ENCODE results near the gene BRINP2. TPM values are rescaled to one million over a fixed set of nuclear protein-coding genes. Genes with fewer than 3 reads are reported as not detected.

Gene BRINP2
- polyA plus RNA-seq, 3 donors = not detected

DNA sequence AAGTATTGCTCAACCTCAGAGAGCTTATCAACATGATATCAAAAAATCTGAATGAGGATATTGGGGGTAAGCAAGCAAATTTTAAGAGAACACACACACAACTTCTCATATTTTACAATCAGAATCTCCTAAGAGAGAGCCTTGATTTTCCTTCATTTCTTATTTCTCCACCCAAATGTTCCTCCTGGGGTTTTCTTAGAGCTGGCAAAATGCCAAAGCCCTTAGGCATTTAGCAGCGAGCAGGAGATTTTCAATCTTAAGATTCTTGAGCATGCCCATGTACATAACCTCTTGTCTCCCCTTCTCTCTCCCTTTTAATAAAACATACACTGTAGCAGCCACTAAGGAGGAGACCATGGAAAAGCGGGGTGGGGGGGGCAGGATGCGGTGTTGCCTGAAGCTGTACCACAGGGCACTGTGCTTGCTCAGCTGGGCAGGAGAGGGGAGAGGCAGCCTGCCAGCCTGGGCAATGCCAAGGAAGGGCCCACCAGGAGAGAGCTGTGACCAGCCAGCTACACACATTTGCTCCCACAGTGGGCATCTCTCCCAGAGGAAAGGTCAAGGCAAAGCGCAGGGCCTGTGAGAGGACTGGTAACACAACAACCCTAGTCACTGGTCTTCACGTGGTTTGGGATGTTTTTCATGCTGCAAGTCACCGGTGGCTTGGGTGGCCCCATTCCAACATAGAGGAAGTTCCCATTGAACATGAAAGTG is 4.3 kb downstream of the BRINP2 start:
- H3K9me3 Mint-ChIP-seq = peaks cover 0 to 3% (median 1%) of the 10 kb centered on the region in 7 donors

DNA sequence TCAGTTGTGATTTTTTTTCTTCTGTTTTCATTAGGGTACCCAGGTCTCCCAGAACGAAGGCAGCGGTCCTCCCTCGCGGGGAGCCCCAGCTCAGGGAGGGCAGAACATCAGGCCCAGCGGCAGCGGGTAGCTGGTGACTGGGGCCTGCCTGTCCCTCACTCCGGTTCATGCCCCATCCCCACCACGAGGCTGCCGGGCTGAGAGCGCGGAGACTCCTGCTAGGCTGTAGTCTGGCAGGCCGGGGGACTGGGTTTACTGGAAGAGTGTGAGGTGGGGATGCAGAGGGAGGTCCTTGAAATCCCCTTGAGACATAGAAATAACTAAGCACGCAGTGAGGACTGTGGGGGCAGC is 10.5 kb downstream of the BRINP2 start:
- H3K79me2 ChIP-seq (ENCODE audit: insufficient read depth, low read length) = no peaks in the 10 kb centered on the region
- H4K20me1 ChIP-seq (ENCODE audit: insufficient read depth, low read length) = no peaks in the 10 kb centered on the region
- H2AFZ ChIP-seq (ENCODE audit: insufficient read depth, low read depth, low read length, poor library complexity, severe bottlenecking) = peak overlapping the region; percentile 13
- intact Hi-C loops (cut with micrococcal nuclease) = no loop called here
- peaks cover 7% of the 10 kb centered on the region for H3K4me1 Mint-ChIP-seq
- no peak overlapping the region for H3K4me3 ChIP-seq (replicated peaks in 1 of 3; ENCODE audit: low read depth in 2 of 3, low read length in 3 of 3)
- H3K27me3 Mint-ChIP-seq (ENCODE audit: low read depth in 3 of 3) = peaks cover 21 to 25% (median 25%) of the 10 kb centered on the region in 3 donors
- H3K9me3 ChIP-seq (replicated peaks in 1 of 2; ENCODE audit: control insufficient read depth in 1 of 2, insufficient read depth in 1 of 2, low read length in 2 of 2) = no peaks in the 10 kb centered on the region
- DNase-seq = no peak
- no peak overlapping the region for H3K27ac Mint-ChIP-seq
- no peaks in the 10 kb centered on the region for H3K36me3 ChIP-seq (replicated peaks in 1 of 2; ENCODE audit: control insufficient read depth in 1 of 2, insufficient read depth in 2 of 2, low read length in 2 of 2)
- peaks cover 7 to 14% of the 10 kb centered on the region in 2 donors for H3K27me3 ChIP-seq (ENCODE audit: control insufficient read depth in 2 of 2, insufficient read depth in 2 of 2, low read length in 2 of 2)
- no peaks in the 10 kb centered on the region for H3K4me1 ChIP-seq (ENCODE audit: control insufficient read depth in 1 of 2, insufficient read depth in 2 of 2, low read length in 2 of 2)
- no peaks in the 10 kb centered on the region for H3K36me3 Mint-ChIP-seq
- peak overlapping the region; percentile 41 for H3K4me2 ChIP-seq (replicated peaks; ENCODE audit: extremely low read depth, low read length, poor library complexity, severe bottlenecking)
- H3K9me3 Mint-ChIP-seq = peaks cover 0 to 5% (median 2%) of the 10 kb centered on the region in 7 donors
- no peak overlapping the region for H3K9ac ChIP-seq (ENCODE audit: insufficient read depth, low read length, poor library complexity, severe bottlenecking)
- TF ChIP-seq, protein P1, sequence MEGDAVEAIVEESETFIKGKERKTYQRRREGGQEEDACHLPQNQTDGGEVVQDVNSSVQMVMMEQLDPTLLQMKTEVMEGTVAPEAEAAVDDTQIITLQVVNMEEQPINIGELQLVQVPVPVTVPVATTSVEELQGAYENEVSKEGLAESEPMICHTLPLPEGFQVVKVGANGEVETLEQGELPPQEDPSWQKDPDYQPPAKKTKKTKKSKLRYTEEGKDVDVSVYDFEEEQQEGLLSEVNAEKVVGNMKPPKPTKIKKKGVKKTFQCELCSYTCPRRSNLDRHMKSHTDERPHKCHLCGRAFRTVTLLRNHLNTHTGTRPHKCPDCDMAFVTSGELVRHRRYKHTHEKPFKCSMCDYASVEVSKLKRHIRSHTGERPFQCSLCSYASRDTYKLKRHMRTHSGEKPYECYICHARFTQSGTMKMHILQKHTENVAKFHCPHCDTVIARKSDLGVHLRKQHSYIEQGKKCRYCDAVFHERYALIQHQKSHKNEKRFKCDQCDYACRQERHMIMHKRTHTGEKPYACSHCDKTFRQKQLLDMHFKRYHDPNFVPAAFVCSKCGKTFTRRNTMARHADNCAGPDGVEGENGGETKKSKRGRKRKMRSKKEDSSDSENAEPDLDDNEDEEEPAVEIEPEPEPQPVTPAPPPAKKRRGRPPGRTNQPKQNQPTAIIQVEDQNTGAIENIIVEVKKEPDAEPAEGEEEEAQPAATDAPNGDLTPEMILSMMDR (IDR thresholded peaks at IDR 0.05) = no peak
- peak overlapping the region; percentile 48 to 63 for H3K4me3 Mint-ChIP-seq
- WGBS (ENCODE audit: insufficient coverage) = 10% methylated on average over 10 of the region's 13 CpGs
- H3K27ac ChIP-seq (ENCODE audit: low read depth in 1 of 2, low read length in 2 of 2) = no peak overlapping the region

More for the DNA sequence above, 4.3 kb downstream of the BRINP2 start:
- H3K27me3 Mint-ChIP-seq (ENCODE audit: low read depth in 3 of 3) = peaks cover 5 to 11% (median 6%) of the 10 kb centered on the region in 3 donors
- TF ChIP-seq, protein P1 (IDR thresholded peaks at IDR 0.05) = no peak
- no peaks in the 10 kb centered on the region for H3K79me2 ChIP-seq (ENCODE audit: insufficient read depth, low read length)
- no peak overlapping the region for H3K27ac ChIP-seq (ENCODE audit: low read depth in 1 of 2, low read length in 2 of 2)
- H3K4me1 Mint-ChIP-seq = no peaks in the 10 kb centered on the region
- H3K4me2 ChIP-seq (replicated peaks; ENCODE audit: extremely low read depth, low read length, poor library complexity, severe bottlenecking) = no peak overlapping the region
- no peak for DNase-seq
- WGBS (ENCODE audit: insufficient coverage) = 88% methylated on average over 4 of the region's 6 CpGs
- no peaks in the 10 kb centered on the region for H3K36me3 ChIP-seq (replicated peaks in 1 of 2; ENCODE audit: control insufficient read depth in 1 of 2, insufficient read depth in 2 of 2, low read length in 2 of 2)
- intact Hi-C loops (cut with micrococcal nuclease) = no loop called here
- no peak overlapping the region for H2AFZ ChIP-seq (ENCODE audit: insufficient read depth, low read depth, low read length, poor library complexity, severe bottlenecking)
- no peak overlapping the region for H3K4me3 Mint-ChIP-seq
- no peaks in the 10 kb centered on the region for H3K4me1 ChIP-seq (ENCODE audit: control insufficient read depth in 1 of 2, insufficient read depth in 2 of 2, low read length in 2 of 2)
- H3K27me3 ChIP-seq (ENCODE audit: control insufficient read depth in 2 of 2, insufficient read depth in 2 of 2, low read length in 2 of 2) = peaks cover 22 to 24% of the 10 kb centered on the region in 2 donors
- H3K9me3 ChIP-seq (replicated peaks in 1 of 2; ENCODE audit: control insufficient read depth in 1 of 2, insufficient read depth in 1 of 2, low read length in 2 of 2) = peaks cover 0 to 4% of the 10 kb centered on the region in 2 donors
- H3K4me3 ChIP-seq (replicated peaks in 1 of 3; ENCODE audit: low read depth in 2 of 3, low read length in 3 of 3) = no peak overlapping the region
- H3K27ac Mint-ChIP-seq = no peak overlapping the region
- H3K9ac ChIP-seq (ENCODE audit: insufficient read depth, low read length, poor library complexity, severe bottlenecking) = no peak overlapping the region
- no peaks in the 10 kb centered on the region for H3K36me3 Mint-ChIP-seq
- H4K20me1 ChIP-seq (ENCODE audit: insufficient read depth, low read length) = no peaks in the 10 kb centered on the region

All from CD14-positive monocyte (primary cell).